A549 (cell line): ENCODE data around the gene GOLGA2.

Experiments used
- CHD2 ChIP-seq: fragments of 150-350 bp; IDR thresholded peaks from 2 replicates; pipeline ENCODE4 v1.6.1; 2014; ENCODE audit warnings: low read length; ENCODE audit not compliant: partially characterized antibody
- CTCF ChIP-seq: fragments of >200 bp; sonication (Bioruptor Twin); formaldehyde crosslinking; IDR thresholded peaks from 3 replicates; pipeline ENCODE4 v1.5.1; 2016
- HDAC2 ChIP-seq: fragments of 200-600 bp; sonication (generic); IDR thresholded peaks from 2 replicates; pipeline ENCODE4 v1.6.1; 2016
- MAFK ChIP-seq: fragments of 450-650 bp; IDR thresholded peaks from 2 replicates; pipeline ENCODE4 v1.6.1; 2014; ENCODE audit not compliant: partially characterized antibody
- RCOR1 ChIP-seq: fragments of 150-350 bp; IDR thresholded peaks from 2 replicates; pipeline ENCODE4 v1.6.1; 2014; ENCODE audit warnings: antibody characterized with exemption, low read length, low read depth
- SMC3 ChIP-seq: fragments of >200 bp; sonication (Bioruptor Twin); formaldehyde crosslinking; IDR thresholded peaks from 3 replicates; pipeline ENCODE4 v1.6.1; 2018; ENCODE audit warnings: inconsistent platforms
- USF2 ChIP-seq: fragments of 450-650 bp; IDR thresholded peaks from 2 replicates; pipeline ENCODE4 v1.6.1; 2014; ENCODE audit warnings: antibody characterized with exemption

- TF ChIP-seq CTCF (no peak), HDAC2 (no peak), MAFK (no peak), USF2 (no peak), RCOR1 (no peak), CHD2 (no peak), SMC3 (no peak)
These were observed 41.8 kb upstream of the GOLGA2 start for GRCh38 chr9:128317629-128318028.
